ENCODE results near the gene CLCA1. TPM values are rescaled to one million over a fixed set of nuclear protein-coding genes. Genes with fewer than 3 reads are reported as not detected.

Gene CLCA1
- total RNA-seq, 1 experiment from 2014 or later: 0.08 TPM

- no peaks in the 10 kb centered on the region for H3K36me3 ChIP-seq (ENCODE audit: control insufficient read depth, insufficient read depth, low read length)
- BruUV-seq (replicated peaks): no TSS peak
- no peak overlapping the region for H3K27ac ChIP-seq (ENCODE audit: low read length)
- ATAC-seq (peak; percentile 83), DNase-seq (ENCODE audit: low read depth, low spot score) (no peak)
- H3K4me3 ChIP-seq (ENCODE audit: low read depth in 2 of 2, low read length in 2 of 2): no peak overlapping the region
- H3K27me3 ChIP-seq (ENCODE audit: control insufficient read depth, insufficient read depth, low read length): peaks cover 2% of the 10 kb centered on the region; the same call in 1 of the 2 replicates
- POLR2A ChIA-PET: no interaction called here
- TF ChIP-seq TCF7L2 (IDR thresholded peaks at IDR 0.05; ENCODE audit: low read depth, low read length) (no peak), POLR2AphosphoS5 (IDR thresholded peaks at IDR 0.05; ENCODE audit: low read depth, low read length) (no peak), SIN3A (IDR thresholded peaks at IDR 0.05; ENCODE audit: borderline replicate concordance, insufficient read depth, low read depth, low read length) (no peak)
- TF ChIP-seq, protein P1, sequence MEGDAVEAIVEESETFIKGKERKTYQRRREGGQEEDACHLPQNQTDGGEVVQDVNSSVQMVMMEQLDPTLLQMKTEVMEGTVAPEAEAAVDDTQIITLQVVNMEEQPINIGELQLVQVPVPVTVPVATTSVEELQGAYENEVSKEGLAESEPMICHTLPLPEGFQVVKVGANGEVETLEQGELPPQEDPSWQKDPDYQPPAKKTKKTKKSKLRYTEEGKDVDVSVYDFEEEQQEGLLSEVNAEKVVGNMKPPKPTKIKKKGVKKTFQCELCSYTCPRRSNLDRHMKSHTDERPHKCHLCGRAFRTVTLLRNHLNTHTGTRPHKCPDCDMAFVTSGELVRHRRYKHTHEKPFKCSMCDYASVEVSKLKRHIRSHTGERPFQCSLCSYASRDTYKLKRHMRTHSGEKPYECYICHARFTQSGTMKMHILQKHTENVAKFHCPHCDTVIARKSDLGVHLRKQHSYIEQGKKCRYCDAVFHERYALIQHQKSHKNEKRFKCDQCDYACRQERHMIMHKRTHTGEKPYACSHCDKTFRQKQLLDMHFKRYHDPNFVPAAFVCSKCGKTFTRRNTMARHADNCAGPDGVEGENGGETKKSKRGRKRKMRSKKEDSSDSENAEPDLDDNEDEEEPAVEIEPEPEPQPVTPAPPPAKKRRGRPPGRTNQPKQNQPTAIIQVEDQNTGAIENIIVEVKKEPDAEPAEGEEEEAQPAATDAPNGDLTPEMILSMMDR (IDR thresholded peaks at IDR 0.05): no peak
- TF ChIP-seq, protein P2, sequence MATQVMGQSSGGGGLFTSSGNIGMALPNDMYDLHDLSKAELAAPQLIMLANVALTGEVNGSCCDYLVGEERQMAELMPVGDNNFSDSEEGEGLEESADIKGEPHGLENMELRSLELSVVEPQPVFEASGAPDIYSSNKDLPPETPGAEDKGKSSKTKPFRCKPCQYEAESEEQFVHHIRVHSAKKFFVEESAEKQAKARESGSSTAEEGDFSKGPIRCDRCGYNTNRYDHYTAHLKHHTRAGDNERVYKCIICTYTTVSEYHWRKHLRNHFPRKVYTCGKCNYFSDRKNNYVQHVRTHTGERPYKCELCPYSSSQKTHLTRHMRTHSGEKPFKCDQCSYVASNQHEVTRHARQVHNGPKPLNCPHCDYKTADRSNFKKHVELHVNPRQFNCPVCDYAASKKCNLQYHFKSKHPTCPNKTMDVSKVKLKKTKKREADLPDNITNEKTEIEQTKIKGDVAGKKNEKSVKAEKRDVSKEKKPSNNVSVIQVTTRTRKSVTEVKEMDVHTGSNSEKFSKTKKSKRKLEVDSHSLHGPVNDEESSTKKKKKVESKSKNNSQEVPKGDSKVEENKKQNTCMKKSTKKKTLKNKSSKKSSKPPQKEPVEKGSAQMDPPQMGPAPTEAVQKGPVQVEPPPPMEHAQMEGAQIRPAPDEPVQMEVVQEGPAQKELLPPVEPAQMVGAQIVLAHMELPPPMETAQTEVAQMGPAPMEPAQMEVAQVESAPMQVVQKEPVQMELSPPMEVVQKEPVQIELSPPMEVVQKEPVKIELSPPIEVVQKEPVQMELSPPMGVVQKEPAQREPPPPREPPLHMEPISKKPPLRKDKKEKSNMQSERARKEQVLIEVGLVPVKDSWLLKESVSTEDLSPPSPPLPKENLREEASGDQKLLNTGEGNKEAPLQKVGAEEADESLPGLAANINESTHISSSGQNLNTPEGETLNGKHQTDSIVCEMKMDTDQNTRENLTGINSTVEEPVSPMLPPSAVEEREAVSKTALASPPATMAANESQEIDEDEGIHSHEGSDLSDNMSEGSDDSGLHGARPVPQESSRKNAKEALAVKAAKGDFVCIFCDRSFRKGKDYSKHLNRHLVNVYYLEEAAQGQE (IDR thresholded peaks at IDR 0.05; ENCODE audit: insufficient read depth in 1 of 2, low read depth in 2 of 2, low read length in 1 of 2): no peak
- in situ Hi-C loops (cut with HindIII; ENCODE audit: low pct_unique_long_range_greater_than_20kb, low sequenced_read_pairs) (no loop called here), intact Hi-C loops (cut with micrococcal nuclease; ENCODE audit: unreplicated experiment) (no loop called here)
- no peaks in the 10 kb centered on the region for H3K4me1 ChIP-seq (ENCODE audit: control insufficient read depth, insufficient read depth, low read length)
- CTCF ChIA-PET: no interaction called here
- H3K9me3 ChIP-seq (ENCODE audit: control insufficient read depth, insufficient read depth, low read depth, low read length): no peaks in the 10 kb centered on the region
Measured at GRCh38 chr1:86487131-86487810, 18.5 kb downstream of the CLCA1 start.

GRCh38 chr1:86487811-86488141 is 19.0 kb downstream of the CLCA1 start:
- Histone ChIP-seq H3K36me3 (ENCODE audit: control insufficient read depth, insufficient read depth, low read length) (no peaks in the 10 kb centered on the region), H3K27ac (ENCODE audit: low read length) (no peak overlapping the region), H3K4me3 (ENCODE audit: low read depth in 2 of 2, low read length in 2 of 2) (no peak overlapping the region), H3K27me3 (ENCODE audit: control insufficient read depth, insufficient read depth, low read length) (peaks cover 2% of the 10 kb centered on the region; the same call in 1 of the 2 replicates), H3K9me3 (ENCODE audit: control insufficient read depth, insufficient read depth, low read depth, low read length) (no peaks in the 10 kb centered on the region), H3K4me1 (ENCODE audit: control insufficient read depth, insufficient read depth, low read length) (no peaks in the 10 kb centered on the region)
- ChIA-PET POLR2A (no interaction called here), CTCF (no interaction called here)
- intact Hi-C loops (cut with micrococcal nuclease; ENCODE audit: unreplicated experiment) (no loop called here), in situ Hi-C loops (cut with HindIII; ENCODE audit: low pct_unique_long_range_greater_than_20kb, low sequenced_read_pairs) (no loop called here)
- ATAC-seq (peak; percentile 67), DNase-seq (ENCODE audit: low read depth, low spot score) (peak; percentile 28)
- no TSS peak for BruUV-seq (replicated peaks)
- TF ChIP-seq POLR2AphosphoS5 (IDR thresholded peaks at IDR 0.05; ENCODE audit: low read depth, low read length) (no peak), TCF7L2 (IDR thresholded peaks at IDR 0.05; ENCODE audit: low read depth, low read length) (no peak), SIN3A (IDR thresholded peaks at IDR 0.05; ENCODE audit: borderline replicate concordance, insufficient read depth, low read depth, low read length) (no peak)
- TF ChIP-seq, protein P1 (IDR thresholded peaks at IDR 0.05): no peak
- TF ChIP-seq, protein P2 (IDR thresholded peaks at IDR 0.05; ENCODE audit: insufficient read depth in 1 of 2, low read depth in 2 of 2, low read length in 1 of 2): no peak
